NT2/D1 (cell line): Measurements from ENCODE around the gene DRC7.

Experiments used
- SUZ12 ChIP-seq: IDR thresholded peaks from 2 replicates; pipeline ENCODE4 v1.6.1; 2011; ENCODE audit not compliant: insufficient read length, insufficient read depth; ENCODE audit errors: extremely low read depth
- YY1 ChIP-seq: IDR thresholded peaks from 2 replicates; pipeline ENCODE4 v1.6.1; 2011; ENCODE audit not compliant: insufficient read length, insufficient read depth

DNA sequence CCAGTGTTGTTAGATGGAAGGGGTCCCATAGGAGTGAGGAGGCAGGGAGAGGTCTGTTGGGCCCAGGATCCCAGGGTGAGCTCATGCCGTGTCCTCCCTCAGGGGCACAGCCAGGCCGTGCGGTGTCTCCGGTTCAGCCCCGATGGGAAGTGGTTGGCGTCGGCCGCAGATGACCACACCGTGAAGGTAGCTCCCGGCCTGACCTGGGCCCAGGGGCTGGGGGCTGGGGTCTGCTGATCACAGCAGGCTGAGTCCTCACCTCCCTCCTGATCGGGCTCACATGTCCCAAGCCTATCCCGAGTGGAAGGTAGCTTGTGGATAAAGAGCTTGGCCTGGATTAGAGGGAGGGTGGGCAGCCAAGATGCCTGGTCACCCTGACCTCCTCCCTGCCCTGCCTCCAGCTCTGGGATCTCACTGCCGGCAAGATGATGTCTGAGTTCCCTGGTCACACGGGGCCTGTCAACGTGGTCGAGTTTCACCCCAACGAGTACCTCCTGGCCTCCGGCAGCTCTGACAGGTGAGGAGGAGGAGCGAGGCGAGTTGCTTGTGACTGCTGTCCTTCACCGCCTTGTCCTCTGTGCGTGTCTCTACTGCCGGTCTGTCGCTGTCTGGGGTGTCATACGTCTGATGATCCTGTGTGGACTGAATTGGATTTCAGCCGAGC lies 57.1 kb downstream of the DRC7 start:
- TF ChIP-seq YY1: no peak
- TF ChIP-seq SUZ12: no peak
